ENCODE results near the gene PTGER3.
"Not testable (repeated sequence)": the region's sequence is repeated elsewhere in the genome, so short reads cannot be mapped to it uniquely, and the experiment has no call there.

The PTGER3 gene

GRCh38 chr1:70941563-70941962, 106.1 kb downstream of the PTGER3 start:
- DNase-seq: no peak

DNA sequence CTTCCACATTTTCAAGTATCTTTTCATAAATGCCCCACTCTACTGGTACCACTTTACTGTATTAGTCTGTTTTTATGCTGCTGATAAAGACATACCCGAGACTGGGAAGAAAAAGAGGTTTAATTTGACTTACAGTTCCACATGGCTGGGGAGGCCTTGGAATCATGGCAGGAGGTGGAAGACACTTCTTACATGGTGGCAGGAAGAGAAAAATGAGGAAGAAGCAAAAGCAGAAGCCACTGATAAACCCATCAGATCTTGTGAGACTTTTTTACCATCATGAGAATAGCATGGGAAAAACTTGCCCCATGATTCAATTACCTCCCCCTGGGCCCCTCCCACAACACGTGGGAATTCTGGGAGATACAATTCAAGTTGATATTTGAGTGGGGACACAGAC, 107.2 kb downstream of the PTGER3 start:
- not testable (repeated sequence) for DNase-seq

- no peak for DNase-seq
Measured at GRCh38 chr1:70934194-70934961, 113.2 kb downstream of the PTGER3 start.

- no peak for DNase-seq
Measured at GRCh38 chr1:70930062-70930461, 117.6 kb downstream of the PTGER3 start.

DNA sequence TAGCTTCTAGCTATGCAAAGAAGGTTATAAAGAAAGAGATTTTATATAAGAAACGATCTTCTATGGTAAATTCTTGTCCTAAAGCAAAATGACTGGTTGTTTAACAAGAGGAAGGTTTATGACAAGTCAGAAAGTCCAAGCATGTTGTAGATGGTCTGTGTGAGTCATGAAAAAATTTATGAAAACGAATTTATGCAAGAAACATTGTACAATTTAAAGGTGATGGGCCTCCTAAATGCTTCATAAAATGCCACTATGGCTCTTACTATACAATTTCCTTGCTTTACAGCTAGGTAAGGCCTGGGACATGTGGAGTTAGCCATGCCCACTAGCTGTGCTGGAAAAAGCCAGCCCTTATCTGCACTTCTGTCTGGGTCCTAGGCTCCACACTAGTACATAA, 125.4 kb downstream of the PTGER3 start:
- DNase-seq: no peak
